HG02610 (cell line): ENCODE data around the gene JAZF1.

Experiments used
- ATAC-seq: cut with Tn5 transposase; IDR thresholded peaks from one replicate; pipeline ENCODE4 v1.9.1; 2021; ENCODE audit warnings: mild to moderate bottlenecking, moderate library complexity; ENCODE audit not compliant: unreplicated experiment

Gene JAZF1

GRCh38 chr7:28168393-28169158 lies 12.0 kb downstream of the JAZF1 start:
- no peak for ATAC-seq

GRCh38 chr7:28166982-28167715 lies 13.4 kb downstream of the JAZF1 start:
- no peak for ATAC-seq

GRCh38 chr7:28165961-28166955 lies 14.3 kb downstream of the JAZF1 start:
- ATAC-seq = no peak

- ATAC-seq = no peak
Observed at GRCh38 chr7:28165261-28165660, 15.3 kb downstream of the JAZF1 start.

- ATAC-seq = no peak
Observed at GRCh38 chr7:28163949-28164348, 16.6 kb downstream of the JAZF1 start.

- ATAC-seq = no peak
Observed at GRCh38 chr7:28161331-28161730, 19.3 kb downstream of the JAZF1 start.

- no peak for ATAC-seq
Observed at GRCh38 chr7:28160551-28160991, 20.0 kb downstream of the JAZF1 start.

- no peak for ATAC-seq
Observed at GRCh38 chr7:28157831-28158416, 22.7 kb downstream of the JAZF1 start.

GRCh38 chr7:28157076-28157745 lies 23.4 kb downstream of the JAZF1 start:
- no peak for ATAC-seq

- no peak for ATAC-seq
Observed at GRCh38 chr7:28156401-28156800, 24.2 kb downstream of the JAZF1 start.

- no peak for ATAC-seq
Observed at GRCh38 chr7:28155964-28156363, 24.6 kb downstream of the JAZF1 start.

GRCh38 chr7:28155019-28155660 lies 25.5 kb downstream of the JAZF1 start:
- peak; percentile 83 for ATAC-seq

GRCh38 chr7:28152594-28152993 lies 28.0 kb downstream of the JAZF1 start:
- no peak for ATAC-seq

GRCh38 chr7:28151965-28152364 lies 28.6 kb downstream of the JAZF1 start:
- peak; percentile 28 for ATAC-seq

GRCh38 chr7:28149291-28150101 lies 31.1 kb downstream of the JAZF1 start:
- no peak for ATAC-seq

- no peak for ATAC-seq
Observed at GRCh38 chr7:28145931-28146330, 34.7 kb downstream of the JAZF1 start.

GRCh38 chr7:28145090-28145626 lies 35.4 kb downstream of the JAZF1 start:
- no peak for ATAC-seq

- ATAC-seq = no peak
Observed at GRCh38 chr7:28144266-28144665, 36.3 kb downstream of the JAZF1 start.

GRCh38 chr7:28142650-28143049 lies 37.9 kb downstream of the JAZF1 start:
- ATAC-seq = no peak
